Measurements from ENCODE around the gene MAGI1.

The MAGI1 gene

DNA sequence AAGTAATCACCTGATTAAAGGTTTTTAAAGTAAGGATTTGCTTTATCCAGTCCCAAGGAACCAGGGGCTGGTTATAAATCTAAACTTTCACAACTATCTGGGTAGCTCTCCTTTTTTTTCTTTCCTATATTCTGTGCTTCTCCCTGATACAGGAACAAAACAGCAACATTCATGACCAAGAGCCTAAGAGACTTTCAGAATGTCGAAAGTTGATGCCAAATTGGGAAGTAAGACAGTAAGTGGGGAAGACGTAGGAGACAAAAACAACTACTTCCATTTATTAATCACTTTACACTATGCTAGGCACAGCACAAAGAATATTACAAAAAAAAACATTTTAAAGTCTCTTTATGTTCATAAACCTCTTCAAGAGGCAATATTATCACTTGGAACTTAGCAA is 211.6 kb downstream of the MAGI1 start:
- no peak overlapping the region for H3K4me2 ChIP-seq (ENCODE audit: low read depth, low read length, poor library complexity, severe bottlenecking)
- H3K9ac ChIP-seq (ENCODE audit: low read length), result no peak overlapping the region
- H3K4me3 ChIP-seq (ENCODE audit: insufficient read depth, low read length, poor library complexity, severe bottlenecking), result no peak overlapping the region
- H4K20me1 ChIP-seq (ENCODE audit: low read depth, low read length), result no peaks in the 10 kb centered on the region
- H3K27ac ChIP-seq (ENCODE audit: low read depth, low read length), result no peak overlapping the region
- no peaks in the 10 kb centered on the region for H3K9me2 ChIP-seq (replicated peaks; ENCODE audit: insufficient read depth, low read length)
- no peaks in the 10 kb centered on the region for H3K27me3 ChIP-seq (ENCODE audit: low read length)
- TF ChIP-seq CTCF (IDR thresholded peaks at IDR 0.05; ENCODE audit: insufficient read depth, low read length, poor library complexity, severe bottlenecking), result no peak
- no peak for TF ChIP-seq EZH2phosphoT487 (conservative IDR thresholded peaks at IDR 0.05; ENCODE audit: low read length)
- H3K9me3 ChIP-seq (ENCODE audit: insufficient read depth, low read length), result no peaks in the 10 kb centered on the region
- H2AFZ ChIP-seq (ENCODE audit: low read depth, low read length, severe bottlenecking), result no peak overlapping the region
- no peaks in the 10 kb centered on the region for H3K79me2 ChIP-seq (ENCODE audit: insufficient read depth, low read length)
- no peaks in the 10 kb centered on the region for H3K36me3 ChIP-seq (ENCODE audit: low read length)
- no peaks in the 10 kb centered on the region for H3F3A ChIP-seq (ENCODE audit: insufficient read depth)

- no peaks in the 10 kb centered on the region for H4K20me1 ChIP-seq (ENCODE audit: low read depth, low read length)
- H3K4me3 ChIP-seq (ENCODE audit: insufficient read depth, low read length, poor library complexity, severe bottlenecking), result no peak overlapping the region
- H3K27me3 ChIP-seq (ENCODE audit: low read length), result no peaks in the 10 kb centered on the region
- no peak overlapping the region for H2AFZ ChIP-seq (ENCODE audit: low read depth, low read length, severe bottlenecking)
- no peaks in the 10 kb centered on the region for H3K9me2 ChIP-seq (replicated peaks; ENCODE audit: insufficient read depth, low read length)
- no peak overlapping the region for H3K4me2 ChIP-seq (ENCODE audit: low read depth, low read length, poor library complexity, severe bottlenecking)
- no peak overlapping the region for H3K27ac ChIP-seq (ENCODE audit: low read depth, low read length)
- no peaks in the 10 kb centered on the region for H3F3A ChIP-seq (ENCODE audit: insufficient read depth)
- TF ChIP-seq EZH2phosphoT487 (conservative IDR thresholded peaks at IDR 0.05; ENCODE audit: low read length), result no peak
- TF ChIP-seq CTCF (IDR thresholded peaks at IDR 0.05; ENCODE audit: insufficient read depth, low read length, poor library complexity, severe bottlenecking), result no peak
- no peaks in the 10 kb centered on the region for H3K79me2 ChIP-seq (ENCODE audit: insufficient read depth, low read length)
- no peak overlapping the region for H3K9ac ChIP-seq (ENCODE audit: low read length)
- H3K9me3 ChIP-seq (ENCODE audit: insufficient read depth, low read length), result no peaks in the 10 kb centered on the region
- H3K36me3 ChIP-seq (ENCODE audit: low read length), result no peaks in the 10 kb centered on the region
These were observed 214.6 kb downstream of the MAGI1 start for GRCh38 chr3:65824166-65824565.

GRCh38 chr3:65820600-65820999 is 218.1 kb downstream of the MAGI1 start:
- H3K4me3 ChIP-seq (ENCODE audit: insufficient read depth, low read length, poor library complexity, severe bottlenecking), result no peak overlapping the region
- H3K9me3 ChIP-seq (ENCODE audit: insufficient read depth, low read length), result no peaks in the 10 kb centered on the region
- H3F3A ChIP-seq (ENCODE audit: insufficient read depth), result no peaks in the 10 kb centered on the region
- H3K27me3 ChIP-seq (ENCODE audit: low read length), result no peaks in the 10 kb centered on the region
- no peaks in the 10 kb centered on the region for H3K9me2 ChIP-seq (replicated peaks; ENCODE audit: insufficient read depth, low read length)
- H3K4me2 ChIP-seq (ENCODE audit: low read depth, low read length, poor library complexity, severe bottlenecking), result no peak overlapping the region
- no peak overlapping the region for H3K9ac ChIP-seq (ENCODE audit: low read length)
- H2AFZ ChIP-seq (ENCODE audit: low read depth, low read length, severe bottlenecking), result no peak overlapping the region
- no peak overlapping the region for H3K27ac ChIP-seq (ENCODE audit: low read depth, low read length)
- H3K36me3 ChIP-seq (ENCODE audit: low read length), result no peaks in the 10 kb centered on the region
- no peaks in the 10 kb centered on the region for H3K79me2 ChIP-seq (ENCODE audit: insufficient read depth, low read length)
- TF ChIP-seq CTCF (IDR thresholded peaks at IDR 0.05; ENCODE audit: insufficient read depth, low read length, poor library complexity, severe bottlenecking) (no peak), EZH2phosphoT487 (conservative IDR thresholded peaks at IDR 0.05; ENCODE audit: low read length) (no peak)
- H4K20me1 ChIP-seq (ENCODE audit: low read depth, low read length), result no peaks in the 10 kb centered on the region

- H3K9me2 ChIP-seq (replicated peaks; ENCODE audit: insufficient read depth, low read length), result no peaks in the 10 kb centered on the region
- H3K27ac ChIP-seq (ENCODE audit: low read depth, low read length), result no peak overlapping the region
- no peak overlapping the region for H2AFZ ChIP-seq (ENCODE audit: low read depth, low read length, severe bottlenecking)
- H3K4me2 ChIP-seq (ENCODE audit: low read depth, low read length, poor library complexity, severe bottlenecking), result no peak overlapping the region
- H3F3A ChIP-seq (ENCODE audit: insufficient read depth), result no peaks in the 10 kb centered on the region
- H3K27me3 ChIP-seq (ENCODE audit: low read length), result no peaks in the 10 kb centered on the region
- H3K9me3 ChIP-seq (ENCODE audit: insufficient read depth, low read length), result no peaks in the 10 kb centered on the region
- TF ChIP-seq CTCF (IDR thresholded peaks at IDR 0.05; ENCODE audit: insufficient read depth, low read length, poor library complexity, severe bottlenecking), result no peak
- no peak for TF ChIP-seq EZH2phosphoT487 (conservative IDR thresholded peaks at IDR 0.05; ENCODE audit: low read length)
- H3K9ac ChIP-seq (ENCODE audit: low read length), result no peak overlapping the region
- H3K4me3 ChIP-seq (ENCODE audit: insufficient read depth, low read length, poor library complexity, severe bottlenecking), result no peak overlapping the region
- no peaks in the 10 kb centered on the region for H3K36me3 ChIP-seq (ENCODE audit: low read length)
- no peaks in the 10 kb centered on the region for H4K20me1 ChIP-seq (ENCODE audit: low read depth, low read length)
- H3K79me2 ChIP-seq (ENCODE audit: insufficient read depth, low read length), result no peaks in the 10 kb centered on the region
These were observed 218.8 kb downstream of the MAGI1 start for GRCh38 chr3:65819896-65820295.
